GM18526 (cell line): ENCODE measurements around the gene ASL.

Experiments
- POLR2A ChIP-seq: IDR thresholded peaks from 3 replicates; pipeline ENCODE4 v1.6.1; 2011; ENCODE audit not compliant: insufficient read length; ENCODE audit errors: extremely low read depth

The ASL gene

DNA sequence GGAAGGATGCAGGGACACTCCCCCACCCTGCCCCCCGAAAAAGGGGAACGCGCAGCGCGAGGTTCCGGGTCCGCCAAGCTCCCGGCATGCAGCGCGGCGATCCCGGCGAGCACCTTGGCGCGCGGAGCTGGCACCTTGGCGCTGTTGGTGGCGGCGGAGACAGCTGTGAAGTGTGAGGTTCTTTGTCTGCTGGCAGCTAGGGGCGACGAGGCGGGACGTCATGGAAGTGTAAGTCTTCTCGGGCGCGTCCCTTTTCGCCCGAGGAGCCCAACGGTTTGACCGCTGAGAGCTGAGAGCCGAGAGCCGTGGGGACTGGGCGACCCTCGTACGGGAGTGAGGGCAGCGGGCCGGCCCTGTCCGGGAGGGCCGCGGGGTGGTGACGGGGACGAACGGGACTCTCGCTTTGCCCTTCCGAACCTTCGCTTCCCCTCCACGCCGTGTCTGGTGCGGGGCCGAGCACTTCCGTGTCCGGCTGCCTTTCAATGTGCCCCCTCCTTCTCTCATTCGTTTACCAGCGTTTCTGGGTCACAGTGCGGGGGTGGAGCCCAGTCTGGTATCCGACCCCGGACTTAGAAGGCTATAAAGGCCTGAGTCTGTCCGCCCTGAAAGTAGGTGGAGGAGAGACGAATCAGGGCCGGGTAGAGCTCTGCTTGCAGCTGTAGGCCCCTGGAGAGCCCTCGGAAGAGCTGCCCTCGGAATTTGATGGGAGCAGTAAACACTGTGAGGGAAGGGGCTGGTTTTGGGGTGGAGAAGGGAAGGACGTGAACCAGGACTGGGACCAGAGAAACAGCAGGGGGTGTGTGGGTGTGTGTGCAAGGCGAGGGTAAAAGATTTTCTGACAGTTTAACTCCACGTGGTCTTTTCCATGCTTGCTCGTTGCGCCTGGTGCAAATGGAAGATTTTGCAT lies 39.4 kb downstream of the ASL start, which contains the start of gene CRCP:
TSS of gene CRCP (plus strand) at position 105 of the 907 bp plus-strand sequence. CDS start at position 221, 116 bp downstream.
- peak; percentile 90 for TF ChIP-seq POLR2A

DNA sequence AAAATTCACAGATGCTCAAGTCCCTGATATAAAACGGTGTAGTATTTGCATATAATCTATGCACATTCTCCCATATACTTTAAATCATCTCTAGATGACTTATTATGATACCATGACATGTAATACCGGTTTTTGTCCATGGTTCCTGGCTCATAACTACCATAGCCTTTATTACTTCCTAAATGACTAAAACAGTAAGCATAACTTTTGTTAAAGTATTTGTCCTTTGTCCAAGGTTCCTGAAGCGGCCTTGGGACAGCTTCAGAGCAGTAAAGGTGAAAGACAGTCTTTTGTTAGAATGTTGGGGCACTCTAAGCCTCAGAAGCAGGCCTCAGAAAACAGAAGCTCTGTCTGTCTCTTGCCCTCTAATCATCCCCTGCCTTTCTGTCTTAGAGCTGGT lies 43.0 kb downstream of the ASL start:
- no peak for TF ChIP-seq POLR2A

DNA sequence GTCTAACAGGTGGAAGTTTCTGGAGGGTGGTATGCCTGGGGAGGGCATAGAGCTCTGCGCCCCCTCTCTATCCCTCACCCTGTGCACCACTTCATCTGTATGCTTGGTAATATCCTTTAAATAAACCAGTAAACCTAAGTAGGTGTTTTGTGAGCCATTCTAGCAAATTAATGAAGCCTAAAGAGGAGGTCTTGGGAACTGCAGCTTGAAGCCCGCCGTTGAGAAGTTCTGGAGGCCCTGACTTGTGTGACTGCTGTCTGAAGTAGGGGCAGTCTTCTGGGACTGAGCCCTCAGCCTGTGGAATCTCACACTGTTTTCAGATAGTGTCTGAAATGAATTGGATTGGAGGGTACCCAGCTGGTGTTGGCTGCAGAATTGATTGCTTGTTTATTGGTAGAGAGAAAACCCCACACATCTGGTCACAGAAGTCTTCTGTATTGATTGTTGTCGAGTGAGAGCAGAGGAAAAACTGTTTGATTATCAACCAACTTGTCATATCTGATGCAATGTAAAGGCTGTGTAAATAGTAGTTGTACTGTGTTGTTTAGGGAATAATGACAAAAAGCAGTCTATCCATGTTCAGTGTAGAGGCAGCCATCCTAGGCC lies 43.7 kb downstream of the ASL start:
- no peak for TF ChIP-seq POLR2A

DNA sequence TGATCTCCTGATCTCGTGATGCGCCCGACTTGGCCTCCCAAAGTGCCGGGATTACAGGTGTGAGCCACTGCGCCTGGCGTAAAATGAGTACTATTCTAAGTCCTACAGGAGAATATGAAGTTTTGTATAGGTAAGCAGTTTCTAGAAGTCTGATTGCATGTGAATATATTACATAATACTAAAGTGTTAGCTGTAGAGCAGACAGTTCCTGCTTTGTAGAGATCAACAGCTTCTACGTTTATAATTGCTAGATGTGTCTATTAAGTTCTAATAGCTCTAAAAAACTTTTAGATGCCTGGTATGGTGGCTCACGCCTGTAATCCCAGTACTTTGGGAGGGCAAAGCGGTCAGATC lies 47.5 kb downstream of the ASL start:
- TF ChIP-seq POLR2A, result no peak

DNA sequence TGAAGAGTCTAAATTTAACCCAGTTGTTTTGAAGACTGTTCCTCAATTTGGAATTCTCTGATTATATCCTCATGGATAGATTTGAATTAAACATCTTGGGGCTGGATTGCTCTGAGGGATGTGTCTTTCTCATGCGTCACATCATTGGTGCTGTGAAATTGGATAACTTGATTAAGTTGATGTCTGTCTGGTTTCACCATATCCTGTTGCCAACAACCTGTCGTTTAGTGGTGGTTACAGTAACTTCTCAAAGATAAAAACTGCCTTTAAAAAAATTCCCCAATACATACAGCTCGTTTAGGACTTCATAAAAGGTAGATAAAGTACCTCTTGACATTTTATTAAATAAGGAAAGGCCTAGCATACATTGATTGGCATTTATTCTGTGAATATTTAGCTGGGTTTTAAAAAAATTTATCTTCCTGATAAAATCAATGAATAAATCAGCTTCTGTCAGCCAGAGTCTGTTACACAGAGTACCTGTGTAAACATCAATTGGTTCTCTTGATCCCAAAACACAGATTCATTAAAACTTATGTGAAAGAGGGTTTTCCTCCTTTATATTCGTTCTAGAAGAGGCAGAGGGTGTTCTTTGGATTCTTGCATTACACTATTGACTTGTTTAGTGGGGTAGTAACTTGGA lies 49.6 kb downstream of the ASL start:
- no peak for TF ChIP-seq POLR2A

DNA sequence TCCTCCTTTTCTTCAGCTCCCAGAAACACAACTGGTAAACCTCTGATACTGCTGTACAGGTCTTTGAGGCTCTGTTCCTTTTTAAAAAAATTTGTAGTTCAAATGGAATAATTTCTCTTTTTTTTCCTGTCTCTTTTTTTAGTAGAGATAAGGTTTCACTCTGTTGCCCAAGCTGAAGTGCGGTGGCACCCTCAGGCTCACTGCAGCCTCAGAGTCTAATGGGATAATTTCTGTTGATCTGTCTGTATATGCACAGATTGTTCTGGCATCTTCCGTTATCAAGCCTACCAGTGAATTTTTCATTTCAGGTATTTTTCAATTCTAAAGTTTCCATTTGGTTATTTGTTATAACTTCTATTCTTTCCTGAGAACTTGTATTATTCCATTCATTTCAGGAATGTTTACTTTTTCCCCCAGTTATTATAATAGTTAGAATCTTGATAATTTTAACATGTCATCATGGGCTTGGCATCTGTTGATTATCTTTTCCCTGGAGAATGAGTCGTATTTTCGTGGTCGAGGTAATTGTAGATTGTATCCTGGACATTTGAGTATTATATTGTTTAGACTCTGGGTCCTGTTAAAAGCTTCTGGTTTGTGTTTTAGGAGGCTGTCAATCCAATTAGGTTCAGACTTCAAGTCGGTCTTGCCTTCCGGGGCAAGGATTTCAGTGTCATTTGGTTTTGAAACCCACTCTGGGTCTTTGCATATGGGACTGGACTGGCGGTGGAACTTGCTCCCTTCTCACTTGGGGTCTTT lies 63.6 kb downstream of the ASL start:
- TF ChIP-seq POLR2A, result no peak

DNA sequence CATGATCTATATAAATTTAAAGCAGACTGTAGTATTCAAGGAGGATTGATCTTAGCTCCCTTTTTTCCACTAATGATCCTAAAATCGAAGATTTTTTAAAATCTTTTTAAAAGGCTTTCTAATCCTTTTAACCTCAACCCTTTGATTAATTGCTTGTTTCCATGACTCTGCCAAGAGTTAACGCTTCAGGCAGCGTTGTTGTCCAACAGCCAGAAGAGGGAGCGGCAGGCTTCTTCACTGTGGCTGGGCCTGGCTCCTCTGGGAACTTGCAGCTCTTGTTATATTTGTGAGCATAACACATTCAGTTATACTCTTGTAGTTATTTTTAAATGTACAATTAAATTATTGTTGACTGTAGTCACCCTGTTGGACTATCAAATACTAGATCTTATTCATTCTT lies 65.3 kb downstream of the ASL start:
- no peak for TF ChIP-seq POLR2A

DNA sequence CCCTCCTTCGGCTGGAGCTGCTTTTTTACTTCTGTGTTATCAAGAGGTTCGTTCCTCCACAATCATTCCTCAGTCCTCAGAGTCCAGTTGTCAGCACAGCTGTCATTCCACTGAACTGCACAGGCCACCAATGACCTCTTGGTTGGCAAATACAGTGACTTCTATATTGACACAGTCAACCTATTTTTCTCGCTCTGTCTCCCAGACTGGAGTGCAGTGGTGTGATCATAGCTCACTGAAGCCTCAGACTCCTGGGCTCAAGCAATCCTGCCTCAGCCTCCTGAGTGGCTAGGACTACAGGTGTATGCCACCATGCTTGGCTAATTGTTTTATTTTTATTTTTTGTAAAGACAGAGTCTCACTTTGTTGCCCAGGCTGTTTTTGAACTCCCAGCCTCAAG lies 66.7 kb downstream of the ASL start:
- TF ChIP-seq POLR2A, result no peak

DNA sequence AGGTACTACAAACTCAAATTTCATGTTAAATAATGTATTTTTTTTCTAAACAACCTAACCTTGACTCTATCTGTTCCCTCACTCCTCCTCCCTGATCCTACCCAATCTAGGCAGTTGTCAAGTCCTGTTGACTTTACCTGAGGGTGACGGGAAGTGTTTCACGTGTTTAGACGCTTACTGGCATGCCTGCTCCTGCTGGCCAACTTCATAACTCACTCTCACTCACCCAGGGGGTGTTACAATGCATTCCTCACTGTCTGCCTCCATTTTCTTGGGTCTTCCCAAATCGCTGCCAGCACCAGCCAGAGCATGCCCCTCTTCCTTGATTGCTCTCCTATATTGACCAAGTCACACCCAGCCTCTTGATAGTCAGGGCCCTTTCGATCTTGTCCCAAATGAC lies 67.4 kb downstream of the ASL start:
- TF ChIP-seq POLR2A, result no peak
